Measurements from ENCODE around the gene C3orf52.
A peak's percentile ranks its signal among the peaks of the same experiment; 100 is the strongest.
"Not testable (repeated sequence)": the region's sequence is repeated elsewhere in the genome, so short reads cannot be mapped to it uniquely, and the experiment has no call there.

The C3orf52 gene, protein sequence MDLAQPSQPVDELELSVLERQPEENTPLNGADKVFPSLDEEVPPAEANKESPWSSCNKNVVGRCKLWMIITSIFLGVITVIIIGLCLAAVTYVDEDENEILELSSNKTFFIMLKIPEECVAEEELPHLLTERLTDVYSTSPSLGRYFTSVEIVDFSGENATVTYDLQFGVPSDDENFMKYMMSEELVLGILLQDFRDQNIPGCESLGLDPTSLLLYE

DNA sequence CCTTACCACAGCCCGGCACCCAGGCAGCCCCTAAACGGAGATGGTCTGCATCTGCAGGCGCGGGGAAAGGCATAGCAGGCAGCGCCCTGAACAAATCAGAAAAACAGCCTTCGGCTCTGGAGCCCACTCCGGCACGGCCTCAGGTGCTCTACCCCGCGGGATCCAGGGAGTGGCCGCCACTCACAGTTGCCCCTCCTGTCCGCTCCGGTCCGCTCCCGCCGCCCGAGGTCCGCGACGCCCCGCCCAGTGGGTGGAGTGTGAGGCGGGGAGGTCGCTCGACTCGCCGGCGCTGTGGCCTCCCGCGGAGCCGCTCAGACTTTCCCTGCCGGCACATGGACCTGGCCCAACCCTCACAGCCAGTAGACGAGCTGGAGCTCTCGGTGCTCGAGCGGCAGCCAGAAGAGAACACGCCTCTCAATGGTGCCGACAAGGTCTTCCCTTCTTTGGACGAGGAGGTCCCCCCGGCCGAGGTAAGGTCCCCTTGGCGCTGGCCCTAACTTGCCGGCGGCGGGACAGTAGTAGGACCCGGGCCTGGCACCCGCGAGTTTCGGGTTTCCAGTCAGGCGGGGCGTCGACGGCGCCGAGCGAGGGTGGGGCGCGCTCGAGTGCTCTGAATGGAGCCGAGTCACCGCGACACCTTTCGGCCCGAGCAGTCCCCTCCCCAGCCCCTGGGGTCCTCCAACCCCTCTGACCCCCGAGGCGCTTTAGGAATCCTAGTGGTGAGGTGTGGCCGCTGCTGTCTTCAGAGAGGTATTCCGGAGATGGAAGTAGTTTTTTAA is at the start of gene C3orf52:
TSS of gene C3orf52 (plus strand) at position 314 of the 779 bp plus-strand sequence. CDS start at position 333, 19 bp downstream.
- DNase-seq (ENCODE audit: low read depth in 2 of 2), result no peak

DNA sequence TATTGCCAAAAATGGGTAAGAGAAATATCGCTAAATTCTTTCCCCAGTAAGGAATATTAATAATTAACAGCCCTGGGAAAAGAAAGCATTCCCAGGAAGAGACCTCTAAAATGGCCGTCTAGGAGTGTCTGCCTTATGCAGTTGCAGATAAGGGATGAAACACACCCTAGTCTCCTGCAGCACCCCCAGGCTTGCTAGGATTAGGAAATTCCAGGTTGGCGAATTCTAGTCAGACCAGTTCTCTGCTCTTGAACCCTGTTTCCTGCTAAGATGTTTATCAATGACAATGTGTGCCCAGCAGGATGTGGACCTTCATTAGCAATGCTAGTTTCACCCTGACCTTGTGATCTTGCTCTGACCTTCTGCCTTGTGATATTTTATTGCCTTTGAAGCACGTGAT is 49.0 kb upstream of the C3orf52 start:
- not testable (repeated sequence) for DNase-seq (ENCODE audit: low read depth in 2 of 2)

DNA sequence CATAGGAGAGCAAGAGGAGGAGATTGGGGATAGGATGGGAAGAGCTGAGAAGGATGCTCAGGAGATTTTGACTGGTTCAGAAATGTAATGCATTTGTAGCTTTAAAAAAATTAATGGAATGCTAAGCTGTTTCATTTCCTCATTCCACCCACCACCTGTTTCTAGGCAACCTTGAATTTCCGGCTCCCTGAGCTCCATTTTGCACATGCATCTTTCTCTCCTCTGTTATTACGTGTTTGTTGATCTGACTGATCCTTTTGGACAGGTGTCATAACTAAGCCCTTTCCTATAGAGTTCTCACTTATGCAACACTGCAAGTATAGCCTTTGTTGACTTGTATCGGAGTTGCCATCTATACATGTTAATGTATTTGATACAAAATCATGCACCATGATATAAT is 47.3 kb upstream of the C3orf52 start:
- DNase-seq (ENCODE audit: low read depth in 2 of 2), result no peak

- no peak for DNase-seq (ENCODE audit: low read depth in 2 of 2)
These were observed 44.9 kb upstream of the C3orf52 start for GRCh38 chr3:112041321-112041720.

- DNase-seq (ENCODE audit: low read depth in 2 of 2), result no peak
These were observed 43.3 kb upstream of the C3orf52 start for GRCh38 chr3:112042842-112043280.

GRCh38 chr3:112043621-112044201 is 42.5 kb upstream of the C3orf52 start:
- peak; percentile 37 to 50 for DNase-seq (ENCODE audit: low read depth in 2 of 2)

DNA sequence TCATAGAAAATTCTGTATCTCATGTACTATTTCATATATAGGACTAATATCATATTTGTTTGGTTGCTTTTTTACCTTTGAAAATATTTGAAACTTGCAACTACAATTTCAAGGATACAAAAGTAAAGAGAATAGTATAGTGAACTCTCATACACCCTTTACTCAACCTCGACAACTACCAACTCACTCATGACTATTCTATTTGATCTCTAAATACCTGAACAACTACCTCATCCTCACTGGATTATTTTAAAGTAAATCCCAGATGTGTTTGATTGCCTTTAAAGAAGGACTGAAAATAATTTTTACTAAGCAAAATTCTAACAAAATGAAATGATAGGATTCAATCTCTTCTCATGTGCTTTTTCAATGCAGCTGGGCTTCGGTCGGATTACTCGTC is 39.6 kb upstream of the C3orf52 start:
- DNase-seq (ENCODE audit: low read depth in 2 of 2), result no peak

GRCh38 chr3:112047264-112047663 is 38.9 kb upstream of the C3orf52 start:
- no peak for DNase-seq (ENCODE audit: low read depth in 2 of 2)

DNA sequence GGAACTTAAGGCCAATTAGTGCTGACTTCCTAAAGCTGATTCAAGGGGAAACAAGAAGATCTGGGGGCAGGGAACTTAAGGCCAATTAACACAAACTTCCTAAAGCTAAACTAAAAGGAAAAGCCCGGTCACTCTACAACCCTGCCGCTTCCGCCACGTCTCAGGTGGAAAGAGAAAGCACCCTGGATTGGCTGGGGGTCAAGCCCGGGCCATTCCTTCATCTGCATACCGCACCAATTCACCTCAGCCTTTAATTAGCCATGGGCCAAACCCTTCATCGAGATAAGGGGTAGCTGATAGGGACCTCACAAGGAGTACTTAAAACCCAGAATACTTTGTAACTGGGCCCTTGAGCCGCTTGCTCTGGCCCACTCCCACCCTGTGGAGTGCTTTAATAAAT is 37.3 kb upstream of the C3orf52 start:
- DNase-seq (ENCODE audit: low read depth in 2 of 2), result no peak

- DNase-seq (ENCODE audit: low read depth in 2 of 2), result no peak
These were observed 33.0 kb upstream of the C3orf52 start for GRCh38 chr3:112053229-112053628.

DNA sequence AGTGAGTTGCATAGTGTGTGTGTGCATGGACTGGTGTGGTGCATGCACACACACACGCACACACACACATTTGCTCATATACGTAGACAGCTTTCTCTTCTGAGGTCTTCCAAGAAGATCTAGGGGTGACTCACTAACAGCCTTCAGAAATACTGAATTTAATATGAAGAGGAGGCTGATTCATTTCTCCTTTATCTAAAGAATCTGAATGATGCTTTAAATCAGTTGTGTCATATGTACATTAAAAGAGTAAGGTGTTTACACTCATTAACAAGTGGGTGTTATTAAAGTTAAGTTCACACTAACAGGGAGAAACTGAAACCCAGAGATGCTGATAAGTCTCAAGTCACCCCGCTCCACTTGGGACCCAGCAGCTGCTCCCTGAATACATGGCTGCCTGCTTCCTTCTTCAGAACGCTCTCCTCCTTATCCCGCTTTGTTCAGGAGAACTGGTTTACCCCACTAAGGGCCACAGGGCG is 29.7 kb upstream of the C3orf52 start:
- peak; percentile 42 to 54 for DNase-seq (ENCODE audit: low read depth in 2 of 2)

GRCh38 chr3:112059497-112059896 is 26.7 kb upstream of the C3orf52 start:
- DNase-seq (ENCODE audit: low read depth in 2 of 2), result no peak

DNA sequence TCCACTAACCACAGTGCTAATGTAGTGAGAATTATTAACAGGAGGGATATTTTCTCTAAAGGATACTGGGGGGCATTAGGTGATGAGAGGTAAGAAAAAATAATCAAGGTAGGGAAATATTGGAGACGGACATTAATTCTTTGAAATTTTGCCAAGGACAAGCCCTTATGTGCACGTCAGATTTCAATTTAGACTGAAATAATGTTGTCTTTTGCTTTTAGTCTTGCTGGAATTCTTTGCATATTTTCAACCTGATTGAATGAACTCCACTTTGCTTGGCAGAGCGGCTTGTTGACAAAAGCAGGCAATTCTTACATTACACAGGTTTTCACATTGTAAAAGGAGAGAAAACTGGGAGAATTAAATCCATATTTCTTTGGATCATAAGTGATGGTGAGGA is 25.0 kb upstream of the C3orf52 start:
- peak in 1 of 2 experiments; percentile 21 for DNase-seq (ENCODE audit: low read depth in 2 of 2)

DNA sequence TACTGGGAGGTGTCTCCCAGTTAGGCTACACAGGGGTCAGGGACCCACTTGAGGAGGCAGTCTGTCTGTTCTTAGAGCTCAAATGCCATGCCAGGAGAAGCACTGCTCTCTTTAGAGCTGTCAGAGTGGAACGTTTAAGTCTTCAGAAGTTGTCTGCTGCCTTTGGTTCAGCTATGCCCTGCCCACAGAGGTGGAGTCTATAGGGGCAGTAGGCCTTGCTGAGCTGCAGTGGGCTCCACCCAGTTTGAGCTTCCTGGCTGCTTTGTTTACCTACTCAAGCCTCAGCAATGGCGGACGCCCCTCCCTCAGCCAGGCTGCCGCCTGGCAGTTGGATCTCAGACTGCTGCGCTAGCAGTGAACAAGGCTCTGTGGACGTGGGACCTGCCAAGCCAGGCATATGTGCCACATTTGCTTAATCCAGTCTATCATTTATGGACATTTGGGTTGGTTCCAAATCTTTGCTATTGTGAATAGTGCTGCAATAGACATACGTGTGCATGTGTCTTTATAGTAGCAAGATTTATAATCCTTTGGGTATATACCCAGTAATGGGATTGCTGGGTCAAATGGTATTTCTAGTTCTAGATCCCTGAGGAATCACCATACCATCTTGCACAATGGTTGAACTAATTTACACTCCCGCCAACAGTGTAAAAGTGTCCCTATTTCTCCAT is 13.7 kb upstream of the C3orf52 start:
- DNase-seq (ENCODE audit: low read depth in 2 of 2), result not testable (repeated sequence)

GRCh38 chr3:112074006-112074405 is 12.2 kb upstream of the C3orf52 start:
- no peak for DNase-seq (ENCODE audit: low read depth in 2 of 2)

DNA sequence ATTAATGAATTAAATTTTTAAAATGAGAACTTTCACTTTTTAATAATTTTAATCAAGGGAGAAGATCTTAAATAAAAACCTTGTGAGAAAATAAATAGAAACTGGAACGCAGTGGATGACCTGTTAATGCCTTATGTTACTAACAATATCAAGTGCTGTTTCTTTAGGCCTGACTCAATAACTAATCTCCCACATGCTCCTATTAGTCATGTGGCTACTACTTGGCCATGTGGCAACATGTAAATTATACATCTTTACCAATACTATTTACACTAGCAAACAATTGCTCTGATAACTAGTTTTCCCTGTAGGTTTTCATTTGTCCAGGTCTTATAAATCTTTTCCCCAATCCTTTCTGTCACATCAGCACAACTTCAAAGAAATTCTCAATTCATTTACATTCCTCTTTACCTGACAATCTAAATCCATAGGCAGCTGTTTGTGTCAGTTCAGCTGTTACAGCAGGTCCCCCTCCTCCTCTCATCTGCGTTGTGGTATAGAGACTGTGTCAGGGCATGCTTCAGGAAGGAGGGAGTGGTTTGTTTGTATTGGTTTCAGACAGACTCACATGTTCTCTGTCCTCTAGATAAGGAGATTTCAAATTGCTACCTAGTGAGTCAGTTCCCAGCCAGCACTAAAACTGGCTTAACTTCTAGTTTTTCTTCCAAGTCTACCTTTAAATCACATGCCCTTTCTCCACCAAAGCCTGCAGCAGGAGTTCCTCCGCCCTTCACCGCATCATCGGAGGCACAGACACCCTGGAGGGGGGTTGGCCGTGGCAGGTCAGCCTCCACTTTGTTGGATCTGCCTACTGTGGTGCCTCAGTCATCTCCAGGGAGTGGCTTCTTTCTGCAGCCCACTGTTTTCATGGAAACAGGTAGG is 11.3 kb upstream of the C3orf52 start:
- DNase-seq (ENCODE audit: low read depth in 2 of 2), result peak in 1 of 2 experiments; percentile 53

- no peak for DNase-seq (ENCODE audit: low read depth in 2 of 2)
These were observed 7.8 kb upstream of the C3orf52 start for GRCh38 chr3:112078125-112079083.

- no peak for DNase-seq (ENCODE audit: low read depth in 2 of 2)
These were observed 3.0 kb upstream of the C3orf52 start for GRCh38 chr3:112083239-112083638.

- DNase-seq (ENCODE audit: low read depth in 2 of 2), result no peak
These were observed 1.0 kb upstream of the C3orf52 start for GRCh38 chr3:112084980-112085705.
